ENCODE results near the gene UCP1. TPM values are rescaled to one million over a fixed set of nuclear protein-coding genes. Genes with fewer than 3 reads are reported as not detected.

UCP1 gene
- total RNA-seq, 1 donor from 2014 or later: not detected

DNA sequence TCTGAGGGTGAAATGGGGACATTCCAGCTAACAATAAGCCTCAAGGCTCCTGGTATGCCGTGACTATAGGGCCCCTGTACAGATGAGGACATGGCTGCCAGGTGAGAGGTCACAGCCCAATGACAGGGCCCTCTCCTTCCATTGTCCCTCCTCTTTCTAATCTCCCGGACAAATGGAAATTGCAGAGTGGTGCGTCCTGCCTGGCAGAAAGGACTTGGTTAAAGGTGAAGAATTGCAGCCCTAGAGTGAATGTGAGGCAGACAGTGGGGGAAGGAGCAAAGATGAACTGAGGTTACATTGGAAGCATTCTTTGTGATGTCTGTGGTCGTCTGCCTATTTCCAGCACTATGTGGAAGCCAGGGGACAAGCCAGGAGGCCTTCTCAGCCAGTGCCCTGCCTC lies 6.7 kb upstream of the UCP1 start:
- Mint-ChIP-seq H3K27ac (ENCODE audit: unreplicated experiment) (no peak overlapping the region), H3K27me3 (ENCODE audit: unreplicated experiment) (peaks cover 78% of the 10 kb centered on the region), H3K36me3 (ENCODE audit: unreplicated experiment) (peaks cover 2% of the 10 kb centered on the region), H3K4me1 (ENCODE audit: unreplicated experiment) (no peaks in the 10 kb centered on the region), H3K9me3 (ENCODE audit: unreplicated experiment) (peaks cover 13% of the 10 kb centered on the region), H3K4me3 (ENCODE audit: unreplicated experiment) (no peak overlapping the region)
- no peak for DNase-seq (ENCODE audit: extremely low spot score, unreplicated experiment)
- TF ChIP-seq, protein P1, sequence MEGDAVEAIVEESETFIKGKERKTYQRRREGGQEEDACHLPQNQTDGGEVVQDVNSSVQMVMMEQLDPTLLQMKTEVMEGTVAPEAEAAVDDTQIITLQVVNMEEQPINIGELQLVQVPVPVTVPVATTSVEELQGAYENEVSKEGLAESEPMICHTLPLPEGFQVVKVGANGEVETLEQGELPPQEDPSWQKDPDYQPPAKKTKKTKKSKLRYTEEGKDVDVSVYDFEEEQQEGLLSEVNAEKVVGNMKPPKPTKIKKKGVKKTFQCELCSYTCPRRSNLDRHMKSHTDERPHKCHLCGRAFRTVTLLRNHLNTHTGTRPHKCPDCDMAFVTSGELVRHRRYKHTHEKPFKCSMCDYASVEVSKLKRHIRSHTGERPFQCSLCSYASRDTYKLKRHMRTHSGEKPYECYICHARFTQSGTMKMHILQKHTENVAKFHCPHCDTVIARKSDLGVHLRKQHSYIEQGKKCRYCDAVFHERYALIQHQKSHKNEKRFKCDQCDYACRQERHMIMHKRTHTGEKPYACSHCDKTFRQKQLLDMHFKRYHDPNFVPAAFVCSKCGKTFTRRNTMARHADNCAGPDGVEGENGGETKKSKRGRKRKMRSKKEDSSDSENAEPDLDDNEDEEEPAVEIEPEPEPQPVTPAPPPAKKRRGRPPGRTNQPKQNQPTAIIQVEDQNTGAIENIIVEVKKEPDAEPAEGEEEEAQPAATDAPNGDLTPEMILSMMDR (IDR thresholded peaks at IDR 0.05): no peak

- Mint-ChIP-seq H3K4me3 (ENCODE audit: unreplicated experiment) (no peak overlapping the region), H3K27me3 (ENCODE audit: unreplicated experiment) (peaks cover 84% of the 10 kb centered on the region), H3K27ac (ENCODE audit: unreplicated experiment) (no peak overlapping the region), H3K36me3 (ENCODE audit: unreplicated experiment) (peaks cover 2% of the 10 kb centered on the region), H3K4me1 (ENCODE audit: unreplicated experiment) (peaks cover 15% of the 10 kb centered on the region), H3K9me3 (ENCODE audit: unreplicated experiment) (peaks cover 14% of the 10 kb centered on the region)
- DNase-seq (ENCODE audit: extremely low spot score, unreplicated experiment): no peak
- TF ChIP-seq, protein P1 (IDR thresholded peaks at IDR 0.05): no peak
Measured at GRCh38 chr4:140571620-140572019, 2.9 kb upstream of the UCP1 start.

DNA sequence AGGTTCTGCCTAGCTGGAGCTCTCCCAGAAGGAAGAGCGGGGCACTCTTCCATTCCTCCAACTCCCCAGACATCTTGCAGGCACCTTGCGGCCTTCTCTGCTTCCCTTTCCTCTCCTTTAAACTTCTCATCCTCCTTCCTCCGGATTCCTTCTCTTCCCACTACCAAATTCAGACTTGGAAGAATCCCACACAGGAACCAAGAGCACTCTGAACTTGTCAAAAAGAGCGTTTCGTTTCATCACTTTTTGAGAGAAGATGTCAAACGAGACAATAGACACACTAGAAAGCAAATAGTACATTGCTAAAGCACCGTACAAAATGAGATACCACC lies 512 bp upstream of the UCP1 start:
- Mint-ChIP-seq H3K4me1 (ENCODE audit: unreplicated experiment) (peaks cover 15% of the 10 kb centered on the region), H3K27me3 (ENCODE audit: unreplicated experiment) (peaks cover 66% of the 10 kb centered on the region), H3K9me3 (ENCODE audit: unreplicated experiment) (peaks cover 14% of the 10 kb centered on the region), H3K27ac (ENCODE audit: unreplicated experiment) (no peak overlapping the region), H3K36me3 (ENCODE audit: unreplicated experiment) (peaks cover 2% of the 10 kb centered on the region), H3K4me3 (ENCODE audit: unreplicated experiment) (peak overlapping the region; percentile 76)
- TF ChIP-seq, protein P1 (IDR thresholded peaks at IDR 0.05): no peak
- DNase-seq (ENCODE audit: extremely low spot score, unreplicated experiment): no peak

- Mint-ChIP-seq H3K4me3 (ENCODE audit: unreplicated experiment) (no peak overlapping the region), H3K36me3 (ENCODE audit: unreplicated experiment) (no peaks in the 10 kb centered on the region), H3K27me3 (ENCODE audit: unreplicated experiment) (peaks cover 21% of the 10 kb centered on the region), H3K27ac (ENCODE audit: unreplicated experiment) (no peak overlapping the region), H3K9me3 (ENCODE audit: unreplicated experiment) (no peaks in the 10 kb centered on the region), H3K4me1 (ENCODE audit: unreplicated experiment) (no peaks in the 10 kb centered on the region)
- TF ChIP-seq, protein P1 (IDR thresholded peaks at IDR 0.05): no peak
- DNase-seq (ENCODE audit: extremely low spot score, unreplicated experiment): no peak
Measured at GRCh38 chr4:140559696-140560095, 9.1 kb downstream of the UCP1 start.

- DNase-seq (ENCODE audit: extremely low spot score, unreplicated experiment): no peak
- TF ChIP-seq, protein P1 (IDR thresholded peaks at IDR 0.05): no peak
- Mint-ChIP-seq H3K4me3 (ENCODE audit: unreplicated experiment) (no peak overlapping the region), H3K27ac (ENCODE audit: unreplicated experiment) (no peak overlapping the region), H3K4me1 (ENCODE audit: unreplicated experiment) (no peaks in the 10 kb centered on the region), H3K9me3 (ENCODE audit: unreplicated experiment) (no peaks in the 10 kb centered on the region), H3K27me3 (ENCODE audit: unreplicated experiment) (peaks cover 19% of the 10 kb centered on the region), H3K36me3 (ENCODE audit: unreplicated experiment) (peaks cover 3% of the 10 kb centered on the region)
Measured at GRCh38 chr4:140557831-140558435, 10.8 kb downstream of the UCP1 start.

All from osteocyte (in vitro differentiated cells).